GM20431 (cell line): ENCODE data around the gene CEBPZ.
"Not testable (repeated sequence)": the region's sequence is repeated elsewhere in the genome, so short reads cannot be mapped to it uniquely, and the experiment has no call there.

Source experiments
- in situ Hi-C: fragments of 300-500 bp; cut with MseI, MboI; formaldehyde crosslinking; loops from one replicate; pipeline ENCODE4 v1.15.0; 2020; ENCODE audit warnings: low sequenced_read_pairs; ENCODE audit not compliant: unreplicated experiment

CEBPZ gene

GRCh38 chr2:37223131-37223530 lies 8.3 kb downstream of the CEBPZ start:
- in situ Hi-C loops = no loop called here

- in situ Hi-C loops = no loop called here
Observed at GRCh38 chr2:37219046-37219445, 12.3 kb downstream of the CEBPZ start.

DNA sequence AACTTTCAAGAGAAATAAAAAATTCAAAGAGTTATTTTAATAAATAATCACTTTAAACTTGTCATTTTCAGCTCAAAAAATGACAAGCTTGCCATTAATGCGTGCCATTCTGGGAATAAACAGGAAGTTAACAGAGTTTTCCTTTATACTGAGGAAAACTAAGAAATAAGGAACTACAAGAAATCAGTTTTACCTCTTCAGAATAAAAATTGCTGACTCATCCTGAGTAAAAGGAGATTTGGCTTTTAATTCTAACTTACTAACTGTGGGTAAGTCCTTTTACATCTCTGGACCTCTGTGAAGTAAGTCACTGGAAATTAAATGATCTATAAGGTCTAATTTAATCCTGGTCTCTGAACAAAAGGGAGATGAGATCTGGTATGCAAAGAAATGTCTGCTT lies 16.1 kb downstream of the CEBPZ start:
- in situ Hi-C loops = no loop called here

DNA sequence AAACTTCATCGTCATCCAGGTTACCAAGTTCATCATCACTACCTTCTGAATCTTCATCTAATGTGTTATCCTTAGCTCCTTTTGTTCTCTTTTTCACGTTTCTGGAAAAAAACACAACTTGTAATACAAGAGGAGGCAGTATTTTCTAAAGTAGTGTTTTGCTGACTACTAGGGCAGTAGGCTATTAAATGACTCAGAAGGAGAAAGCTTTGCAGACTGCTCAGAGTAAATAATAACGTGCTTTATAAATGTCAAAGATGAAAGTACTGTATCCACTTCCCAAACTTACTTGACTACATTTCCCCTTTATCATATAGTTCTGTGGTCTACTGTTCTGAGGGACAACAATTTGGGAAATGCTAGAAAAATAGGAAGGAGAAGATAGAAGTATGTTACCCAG lies 19.5 kb downstream of the CEBPZ start:
- in situ Hi-C loops = no loop called here

GRCh38 chr2:37211212-37211611 lies 20.2 kb downstream of the CEBPZ start:
- in situ Hi-C loops = no loop called here

GRCh38 chr2:37206760-37207159 lies 24.6 kb downstream of the CEBPZ start:
- in situ Hi-C loops = not testable (repeated sequence)

- in situ Hi-C loops = no loop called here
Observed at GRCh38 chr2:37205689-37206341, 25.6 kb downstream of the CEBPZ start.

DNA sequence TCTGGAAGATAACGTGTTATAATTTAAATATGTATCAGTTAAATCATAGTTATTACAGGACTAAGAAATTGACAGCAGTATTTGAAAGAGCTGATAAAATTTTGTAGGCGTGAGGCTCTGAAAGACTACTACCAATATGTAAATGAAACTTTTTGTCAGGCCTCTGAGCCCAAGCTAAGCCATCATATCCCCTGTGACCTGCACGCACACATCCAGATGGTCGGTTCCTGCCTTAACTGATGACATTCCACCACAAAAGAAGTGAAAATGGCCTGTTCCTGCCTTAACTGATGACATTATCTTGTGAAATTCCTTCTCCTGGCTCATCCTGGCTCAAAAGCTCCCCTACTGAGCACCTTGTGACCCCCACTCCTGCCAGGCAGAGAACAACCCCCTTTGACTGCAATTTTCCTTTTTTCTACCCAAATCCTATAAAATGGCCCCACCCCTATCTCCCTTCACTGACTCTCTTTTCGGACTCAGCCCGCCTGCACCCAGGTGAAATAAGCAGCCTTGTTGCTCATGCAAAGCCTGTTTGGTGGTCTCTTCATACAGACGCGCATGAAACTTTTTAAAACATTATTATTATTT lies 26.2 kb downstream of the CEBPZ start:
- in situ Hi-C loops = not testable (repeated sequence)

- in situ Hi-C loops = no loop called here
Observed at GRCh38 chr2:37203708-37204107, 27.7 kb downstream of the CEBPZ start.

DNA sequence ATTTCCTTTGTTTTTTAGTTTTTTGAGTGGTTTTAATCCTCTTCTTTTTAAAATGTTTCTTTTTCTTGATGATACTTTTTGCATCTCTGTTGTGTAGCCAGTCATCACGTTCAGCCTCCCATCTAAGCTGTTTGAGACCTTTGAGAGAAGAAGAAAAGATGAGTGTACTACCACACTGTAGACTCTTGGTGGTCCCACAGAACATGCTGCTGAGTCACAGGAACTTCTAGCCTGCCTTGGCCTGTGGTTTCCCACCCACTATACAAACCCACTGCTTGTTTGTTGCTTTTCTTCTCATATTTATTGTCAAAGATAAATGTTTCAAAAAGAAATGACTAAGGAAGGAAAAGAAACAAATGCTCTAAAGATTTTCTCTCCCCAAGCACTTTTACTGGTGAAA lies 29.6 kb downstream of the CEBPZ start:
- in situ Hi-C loops = no loop called here

GRCh38 chr2:37201208-37201607 lies 30.2 kb downstream of the CEBPZ start:
- in situ Hi-C loops = no loop called here

DNA sequence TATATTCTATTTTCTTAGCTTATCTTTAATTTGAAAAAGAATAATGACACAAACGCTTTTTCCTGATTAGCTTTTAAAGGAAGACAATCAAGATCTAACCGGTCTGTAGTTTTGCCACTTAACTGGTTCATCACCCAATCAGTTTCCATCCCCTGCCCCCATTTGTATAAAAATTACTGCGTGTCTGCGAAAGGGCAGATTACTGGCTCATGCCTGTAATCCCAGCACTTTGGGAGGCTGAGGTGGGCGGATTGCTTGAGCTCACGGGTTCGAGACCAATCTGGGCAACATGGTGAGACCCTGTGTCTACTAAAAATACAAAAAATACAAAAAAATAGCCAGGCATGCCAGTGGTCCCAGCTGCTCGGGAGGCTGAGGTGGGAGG lies 32.7 kb downstream of the CEBPZ start:
- in situ Hi-C loops = no loop called here

DNA sequence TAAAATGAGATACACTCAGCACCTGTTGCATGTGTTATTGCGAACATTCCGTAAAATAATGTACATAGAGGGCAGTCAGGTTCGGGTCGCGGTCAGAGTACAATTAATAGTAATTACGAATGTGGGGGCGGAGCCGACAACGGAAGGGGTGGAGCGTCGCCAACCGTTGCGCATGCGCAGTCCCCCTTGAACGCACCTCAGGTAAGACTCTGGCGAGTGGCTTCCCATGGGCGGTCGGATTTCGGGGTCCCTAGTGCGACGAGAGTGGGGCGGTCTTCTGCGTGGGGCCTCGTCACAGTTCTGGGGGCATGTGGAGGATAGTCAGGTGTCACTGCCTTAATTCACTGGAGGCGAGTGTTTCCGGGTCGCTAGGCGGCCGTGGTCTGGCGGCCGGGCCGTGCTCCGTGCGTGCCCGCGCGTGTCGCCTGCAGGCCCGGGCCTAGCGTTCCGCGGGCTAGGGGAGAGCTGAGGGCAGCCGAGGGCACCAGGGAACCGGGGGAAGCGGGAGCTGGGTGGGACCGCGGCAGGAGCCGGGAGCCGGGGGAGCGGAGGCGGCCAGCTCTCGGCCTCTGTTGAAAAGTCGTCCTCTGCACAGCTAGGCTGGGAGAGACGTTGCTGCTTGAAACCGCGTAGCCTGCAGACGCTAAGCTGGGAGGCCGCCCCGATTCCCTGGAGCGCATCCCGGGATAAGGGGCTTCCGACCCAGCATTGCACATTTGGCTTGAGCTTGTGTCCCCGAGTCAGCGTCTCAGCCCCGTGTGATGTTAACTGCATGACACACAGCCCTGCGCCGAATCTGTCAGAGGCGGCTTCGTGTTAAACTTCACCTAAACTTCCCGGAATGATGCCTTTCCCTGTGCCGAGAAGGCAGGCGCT lies 34.8 kb downstream of the CEBPZ start, which contains the start of gene CEBPZOS:
Gene CEBPZOS, plus strand, starts transcription at position 177 of the 876 bp plus-strand sequence. CDS start 3,209 bp downstream, outside the sequence.
- in situ Hi-C loops = no loop called here

GRCh38 chr2:37195862-37196319 lies 35.5 kb downstream of the CEBPZ start:
- in situ Hi-C loops = not testable (repeated sequence)

DNA sequence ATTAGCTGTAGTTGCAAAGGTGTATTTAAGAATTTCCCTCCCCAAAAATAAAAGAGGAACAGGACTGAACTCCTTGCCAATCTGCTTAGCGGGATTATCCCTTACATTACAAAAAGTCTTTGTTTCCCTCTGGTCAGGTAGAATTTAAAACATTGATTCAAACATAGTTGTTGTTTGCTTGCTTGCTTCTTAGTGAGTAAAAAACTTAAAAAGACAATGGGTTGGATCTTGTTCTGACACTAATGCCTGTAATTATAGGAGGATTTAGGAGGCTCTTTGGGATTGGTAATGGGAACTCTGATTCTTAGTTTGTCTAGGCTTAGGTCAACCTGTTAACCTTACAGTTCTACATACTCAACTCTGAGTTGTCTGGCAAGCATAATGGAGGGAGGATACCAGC lies 38.8 kb downstream of the CEBPZ start:
- in situ Hi-C loops = no loop called here

GRCh38 chr2:37191747-37192146 lies 39.6 kb downstream of the CEBPZ start:
- in situ Hi-C loops = no loop called here

DNA sequence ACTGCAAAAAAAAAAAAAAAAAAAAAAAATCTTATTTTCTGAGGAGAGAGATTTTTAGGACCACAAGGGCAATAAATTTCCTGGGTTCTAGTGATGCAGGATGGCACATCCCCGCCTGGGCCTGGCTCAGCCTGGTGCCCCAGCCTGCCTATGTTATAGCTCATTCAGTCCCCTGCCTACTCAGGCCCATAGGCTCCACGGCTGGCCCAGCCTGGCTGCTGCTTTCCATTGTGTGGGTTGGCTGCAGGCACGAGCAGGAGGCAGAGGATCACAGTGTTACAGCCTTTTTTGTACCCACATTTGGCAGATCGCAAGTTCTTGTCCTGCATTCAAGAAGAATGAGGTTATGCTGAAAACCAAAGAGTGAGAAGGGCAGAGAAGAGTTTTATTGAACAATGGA lies 40.1 kb downstream of the CEBPZ start:
- in situ Hi-C loops = no loop called here

- in situ Hi-C loops = no loop called here
Observed at GRCh38 chr2:37190290-37190689, 41.1 kb downstream of the CEBPZ start.

GRCh38 chr2:37189452-37190153 lies 41.8 kb downstream of the CEBPZ start:
- in situ Hi-C loops = no loop called here

- in situ Hi-C loops = no loop called here
Observed at GRCh38 chr2:37188570-37188969, 42.8 kb downstream of the CEBPZ start, which contains the start of gene SULT6B1. Gene SULT6B1, minus strand, starts transcription at chr2:37188670. Its CDS starts 30 bp downstream, at chr2:37188640.
